CD14-positive monocyte (primary cell): ENCODE data around the gene MSX1. TPM values are rescaled to one million over a fixed set of nuclear protein-coding genes. Genes with fewer than 3 reads are reported as not detected.

ENCODE experiments used
- DNase-seq, 3 donors: peaks; one replicate each; pipeline ENCODE4 v3.0.0-alpha.2; 2011 to 2022
- H2AFZ ChIP-seq: 2 replicates; pipeline ENCODE4 v1.6.0; 2012; ENCODE audit warnings: mild to moderate bottlenecking, low read depth, low read length, inconsistent platforms; ENCODE audit not compliant: insufficient read depth, poor library complexity, severe bottlenecking
- H3K27ac ChIP-seq, 2 donors: 1 replicate in 1 of 2; 2 replicates in 1 of 2; pipeline ENCODE4 v1.5.1; 2012 to 2013; ENCODE audit warnings: low read length in 2 of 2, control low read depth in 1 of 2, inconsistent platforms in 1 of 2, low read depth in 1 of 2, mild to moderate bottlenecking in 1 of 2
- H3K27me3 ChIP-seq, 2 donors: one replicate each; pipeline versions ENCODE4 v1.6.0 to v1.6.1; 2011 to 2013; ENCODE audit warnings: low read length in 2 of 2; ENCODE audit not compliant: control insufficient read depth in 2 of 2, insufficient read depth in 2 of 2
- H3K36me3 ChIP-seq, 2 donors: replicated peaks in 1 of 2; 1 replicate in 1 of 2; 2 replicates in 1 of 2; pipeline versions ENCODE4 v1.5.1 to v1.6.1; 2012 to 2013; ENCODE audit warnings: low read length in 2 of 2, control low read depth in 1 of 2, inconsistent platforms in 1 of 2, mild to moderate bottlenecking in 1 of 2; ENCODE audit not compliant: insufficient read depth in 2 of 2, control insufficient read depth in 1 of 2
- H3K4me1 ChIP-seq, 2 donors: 1 replicate in 1 of 2; 2 replicates in 1 of 2; pipeline versions ENCODE4 v1.5.1 to v1.6.1; 2012 to 2013; ENCODE audit warnings: low read length in 2 of 2, control low read depth in 1 of 2, inconsistent platforms in 1 of 2, mild to moderate bottlenecking in 1 of 2, moderate library complexity in 1 of 2; ENCODE audit not compliant: insufficient read depth in 2 of 2, control insufficient read depth in 1 of 2
- H3K4me2 ChIP-seq: replicated peaks from 2 replicates; pipeline ENCODE3; 2012; ENCODE audit warnings: low read length, moderate library complexity, mild to moderate bottlenecking; ENCODE audit not compliant: poor library complexity, severe bottlenecking; ENCODE audit errors: extremely low read depth
- H3K4me3 ChIP-seq, 3 experiments: fragments of 200-600 bp in 1 of 3; sonication (generic) in 1 of 3; replicated peaks in 1 of 3; 1 replicate in 2 of 3; 2 replicates in 1 of 3; pipeline ENCODE4 v1.5.1; 2011 to 2013; ENCODE audit warnings: low read length in 3 of 3, mild to moderate bottlenecking in 3 of 3, control low read depth in 2 of 3, low read depth in 2 of 3, inconsistent platforms in 1 of 3, moderate library complexity in 1 of 3
- H3K79me2 ChIP-seq: 2 replicates; pipeline ENCODE4 v1.6.0; 2012; ENCODE audit warnings: mild to moderate bottlenecking, control low read depth, inconsistent platforms, low read length, moderate library complexity; ENCODE audit not compliant: insufficient read depth
- H3K9ac ChIP-seq: 2 replicates; pipeline ENCODE4 v1.6.0; 2017; ENCODE audit warnings: low read length, mild to moderate bottlenecking; ENCODE audit not compliant: insufficient read depth, poor library complexity, severe bottlenecking
- H3K9me3 ChIP-seq, 2 donors: replicated peaks in 1 of 2; 1 replicate in 1 of 2; 2 replicates in 1 of 2; pipeline versions ENCODE4 v1.5.1 to v1.6.1; 2012 to 2013; ENCODE audit warnings: low read length in 2 of 2, control low read depth in 1 of 2; ENCODE audit not compliant: control insufficient read depth in 1 of 2, insufficient read depth in 1 of 2
- H4K20me1 ChIP-seq: 2 replicates; pipeline ENCODE4 v1.6.0; 2012; ENCODE audit warnings: mild to moderate bottlenecking, low read length, control low read depth, moderate library complexity; ENCODE audit not compliant: insufficient read depth
- H3K27ac Mint-ChIP-seq, 7 donors: one replicate each; pipeline ENCODE4 v1.8.0; 2020; ENCODE audit warnings: mild to moderate bottlenecking in 7 of 7, mixed read lengths in 7 of 7, moderate library complexity in 6 of 7, inconsistent platforms in 2 of 7
- H3K27me3 Mint-ChIP-seq, 3 donors: one replicate each; pipeline ENCODE4 v1.8.0; 2021 to 2022; ENCODE audit warnings: low read depth in 3 of 3, mild to moderate bottlenecking in 3 of 3, mixed read lengths in 3 of 3, moderate library complexity in 3 of 3, inconsistent platforms in 1 of 3
- H3K36me3 Mint-ChIP-seq, 2 donors: one replicate each; pipeline ENCODE4 v1.8.0; 2020; ENCODE audit warnings: mixed read lengths in 2 of 2, inconsistent platforms in 1 of 2, mild to moderate bottlenecking in 1 of 2
- H3K4me1 Mint-ChIP-seq: one replicate; pipeline ENCODE4 v1.8.0; 2020; ENCODE audit warnings: mild to moderate bottlenecking, mixed read lengths
- H3K4me3 Mint-ChIP-seq, 2 donors: one replicate each; pipeline ENCODE4 v1.8.0; 2020; ENCODE audit warnings: mild to moderate bottlenecking in 2 of 2, mixed read lengths in 2 of 2, moderate library complexity in 1 of 2
- H3K9me3 Mint-ChIP-seq, 7 donors: one replicate each; pipeline ENCODE4 v1.8.0; 2020 to 2022; ENCODE audit warnings: mixed read lengths in 7 of 7, mild to moderate bottlenecking in 6 of 7, moderate library complexity in 6 of 7, inconsistent platforms in 2 of 7
- CTCF ChIP-seq: fragments of 200-600 bp; IDR thresholded peaks from one replicate; pipeline ENCODE4 v1.8.0; 2022; ENCODE audit warnings: antibody characterized with exemption, mild to moderate bottlenecking
- WGBS: methylation state at CpG from one replicate; pipeline ENCODE4 v1.1.5; 2013; ENCODE audit warnings: missing lambda C conversion rate; ENCODE audit not compliant: insufficient coverage; 5-methylcytosine and 5-hydroxymethylcytosine counted together
- intact Hi-C, 2 donors: fragments of 100-400 bp; cut with micrococcal nuclease; formaldehyde crosslinking; loops; one replicate each; pipeline versions ENCODE4 v1.15.0 to v1.15.1; 2023
- polyA plus RNA-seq, 3 donors: library from polyadenylated mRNA; depleted of rRNA in 1 of 3; unstranded in 2 of 3; stranded (reverse) in 1 of 3; fragments of 300-500 nt in 2 of 3; fragments of >200 nt in 1 of 3; fragmentation: Illumina TruSeq in 2 of 3; gene quantifications; 1 replicate in 2 of 3; 2 replicates in 1 of 3; pipeline ENCODE4 v1.2.3, GENCODE V29; 2012 to 2021

Gene MSX1
- polyA plus RNA-seq, 3 donors = not detected

DNA sequence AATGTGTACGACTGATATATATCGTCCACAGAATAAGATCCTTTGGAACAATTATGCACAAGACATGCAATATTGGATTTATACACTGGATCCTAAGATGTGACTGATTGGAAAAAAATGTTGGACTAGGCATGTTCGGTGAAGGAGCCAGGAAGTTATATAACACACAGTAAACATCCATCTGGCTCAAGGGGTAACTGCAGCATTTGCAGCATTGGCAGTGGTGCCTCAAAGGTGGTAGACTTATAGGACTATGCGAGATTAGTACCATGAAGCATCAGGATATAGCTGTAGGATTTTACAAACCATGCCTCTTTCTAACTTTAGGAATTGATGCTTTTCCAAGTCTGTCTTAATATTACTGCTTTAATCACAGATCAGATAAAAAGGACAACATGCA lies 34.3 kb downstream of the MSX1 start:
- Histone ChIP-seq H3K27me3 (peaks cover 0 to 2% of the 10 kb centered on the region in 2 donors), H3K27ac (no peak overlapping the region), H3K9me3 (no peaks in the 10 kb centered on the region), H3K36me3 (no peaks in the 10 kb centered on the region), H2AFZ (no peak overlapping the region), H3K9ac (no peak overlapping the region), H3K4me2 (no peak overlapping the region), H3K4me1 (no peaks in the 10 kb centered on the region), H4K20me1 (no peaks in the 10 kb centered on the region), H3K4me3 (no peak overlapping the region), H3K79me2 (no peaks in the 10 kb centered on the region)
- H3K36me3 Mint-ChIP-seq = no peaks in the 10 kb centered on the region
- intact Hi-C loops = no loop called here
- no peak for DNase-seq
- no peaks in the 10 kb centered on the region for H3K4me1 Mint-ChIP-seq
- WGBS = no CpG with 5 or more reads among the region's 4 CpGs
- no peaks in the 10 kb centered on the region for H3K9me3 Mint-ChIP-seq
- no peak overlapping the region for H3K27ac Mint-ChIP-seq
- H3K4me3 Mint-ChIP-seq = no peak overlapping the region
- H3K27me3 Mint-ChIP-seq = peaks cover 2 to 7% (median 5%) of the 10 kb centered on the region in 3 donors
- TF ChIP-seq CTCF = no peak

GRCh38 chr4:4899202-4899925 lies 39.9 kb downstream of the MSX1 start:
- Mint-ChIP-seq H3K27ac (no peak overlapping the region), H3K36me3 (no peaks in the 10 kb centered on the region), H3K27me3 (peaks cover 0 to 5% (median 2%) of the 10 kb centered on the region in 3 donors), H3K4me1 (no peaks in the 10 kb centered on the region), H3K4me3 (no peak overlapping the region), H3K9me3 (peaks cover 2 to 14% (median 8%) of the 10 kb centered on the region in 7 donors)
- no peaks in the 10 kb centered on the region for H3K36me3 ChIP-seq
- no peaks in the 10 kb centered on the region for H4K20me1 ChIP-seq
- DNase-seq = no peak
- H2AFZ ChIP-seq = no peak overlapping the region
- no peak for TF ChIP-seq CTCF
- H3K9ac ChIP-seq = no peak overlapping the region
- H3K27me3 ChIP-seq = peaks cover 0 to 2% of the 10 kb centered on the region in 2 donors
- no peak overlapping the region for H3K4me3 ChIP-seq
- no peaks in the 10 kb centered on the region for H3K4me1 ChIP-seq
- WGBS = 91% methylated on average over 5 of the region's 5 CpGs
- H3K9me3 ChIP-seq = peaks cover 0 to 3% of the 10 kb centered on the region in 2 donors
- intact Hi-C loops = no loop called here
- no peaks in the 10 kb centered on the region for H3K79me2 ChIP-seq
- no peak overlapping the region for H3K27ac ChIP-seq
- H3K4me2 ChIP-seq = no peak overlapping the region
